GM10248 (cell line): ENCODE results near the gene HOXB2.

Experiments
- CTCF ChIA-PET: fragments of 300-600 bp; sonication (Branson Sonifier 250); formaldehyde crosslinking; extraction: SDS; loops from one replicate; lab custom pipeline; 2021; ENCODE audit warnings: antibody characterized with exemption; lab: Yijun Ruan, JAX
- POLR2A ChIA-PET: fragments of 350-650 bp; sonication (Branson Sonifier 250); formaldehyde crosslinking; extraction: SDS; loops from one replicate; lab custom pipeline; 2020; ENCODE audit warnings: antibody characterized with exemption; lab: Yijun Ruan, JAX
- DNase-seq: peaks from one replicate; pipeline ENCODE4 v3.0.0; 2012; ENCODE audit errors: extremely low spot score
- CTCF ChIP-seq: IDR thresholded peaks from 2 replicates; pipeline ENCODE4 v1.5.1; 2012; ENCODE audit warnings: mild to moderate bottlenecking, low read depth; ENCODE audit errors: extremely low read depth, missing control alignments, control extremely low read depth

Gene HOXB2

GRCh38 chr17:48591255-48592056 lies 46.5 kb upstream of the HOXB2 start:
- TF ChIP-seq CTCF, result no peak
- ChIA-PET CTCF (interaction anchor here (1.0 to 4.1 kb wide), 9 partner anchors 21 to 328 kb away, joined by 3 to 51 read pairs (median 8); partner anchors contain the start of gene HOXB9), POLR2A (no interaction called here)
- no peak for DNase-seq

- TF ChIP-seq CTCF, result no peak
- ChIA-PET CTCF (interaction anchor here (0.7 to 2.7 kb wide), 9 partner anchors 22 to 517 kb away, joined by 3 to 11 read pairs (median 4); partner anchors contain the start of gene HOXB9), POLR2A (no interaction called here)
- DNase-seq, result no peak
Measured at GRCh38 chr17:48590607-48591161, 45.8 kb upstream of the HOXB2 start.

- POLR2A ChIA-PET, result no interaction called here
- CTCF ChIA-PET, result interaction anchor here (0.7 to 3.0 kb wide), 14 partner anchors 23 to 572 kb away, joined by 3 to 18 read pairs (median 4); partner anchors contain the start of gene HOXB9
- no peak for TF ChIP-seq CTCF
- no peak for DNase-seq
Measured at GRCh38 chr17:48589831-48590606, 45.1 kb upstream of the HOXB2 start, which contains the start of gene HOXB3. TSS of gene HOXB3 (minus strand) at chr17:48590241. CDS start at chr17:48552474, 37,767 bp downstream.

GRCh38 chr17:48589060-48589830 lies 44.3 kb upstream of the HOXB2 start:
- ChIA-PET CTCF (interaction anchor here (1.0 to 3.0 kb wide), 16 partner anchors 10 to 571 kb away, joined by 3 to 18 read pairs (median 4); partner anchors contain the start of gene HOXB4), POLR2A (no interaction called here)
- DNase-seq, result no peak
- TF ChIP-seq CTCF, result no peak

GRCh38 chr17:48588528-48588927 lies 43.6 kb upstream of the HOXB2 start:
- CTCF ChIA-PET, result interaction anchor here (1.0 to 3.0 kb wide), 16 partner anchors 10 to 562 kb away, joined by 3 to 18 read pairs (median 7); partner anchors contain the start of gene HOXB4
- POLR2A ChIA-PET, result no interaction called here

More at GRCh38 chr17:48588528-48588927, 43.6 kb upstream of the HOXB2 start:
- no peak for TF ChIP-seq CTCF
- no peak for DNase-seq
